Upper lobe of left lung (tissue), 6 donors: ENCODE measurements around the gene PTBP3. TPM values are rescaled to one million over a fixed set of nuclear protein-coding genes. Genes with fewer than 3 reads are reported as not detected.

Source experiments
- ATAC-seq, 2 donors: fragments of 200-7000 bp; cut with Tn5 transposase; one replicate each; pipeline ENCODE4 v1.9.1; 2022; ENCODE audit warnings: mild to moderate bottlenecking in 2 of 2, moderate library complexity in 2 of 2; ENCODE audit not compliant: low FRiP score in 2 of 2
- DNase-seq, 2 donors: peaks; one replicate each; pipeline ENCODE4 v3.0.0-alpha.2; 2019 to 2020
- H3K27ac ChIP-seq, 4 donors: fragments of 200-600 bp; sonication (generic); one replicate each; pipeline ENCODE4 v1.5.1; 2016 to 2019
- H3K27me3 ChIP-seq, 4 donors: fragments of 200-600 bp; sonication (generic); one replicate each; pipeline ENCODE4 v1.5.1; 2017 to 2019
- H3K36me3 ChIP-seq, 4 donors: fragments of 200-600 bp; sonication (generic); one replicate each; pipeline ENCODE4 v1.5.1; 2016 to 2019
- H3K4me1 ChIP-seq, 4 donors: fragments of 200-600 bp; sonication (generic); one replicate each; pipeline ENCODE4 v1.5.1; 2018 to 2019
- H3K4me3 ChIP-seq, 4 donors: fragments of 200-600 bp; sonication (generic); one replicate each; pipeline ENCODE4 v1.5.1; 2017 to 2019; ENCODE audit warnings: mild to moderate bottlenecking in 2 of 4, moderate library complexity in 1 of 4
- H3K9me3 ChIP-seq, 4 donors: fragments of 200-600 bp; sonication (generic); one replicate each; pipeline ENCODE4 v1.5.1; 2018 to 2019
- EP300 ChIP-seq, 4 donors: sonication (generic); formaldehyde crosslinking; IDR thresholded peaks; one replicate each; pipeline ENCODE4 v1.5.1; 2017; ENCODE audit warnings: antibody characterized with exemption in 4 of 4, control low read depth in 2 of 4
- POLR2A ChIP-seq, 4 donors: fragments of 450-650 bp; IDR thresholded peaks; one replicate each; pipeline ENCODE4 v1.5.1; 2016 to 2017; ENCODE audit warnings: antibody characterized with exemption in 4 of 4, mild to moderate bottlenecking in 2 of 4
- POLR2AphosphoS5 ChIP-seq, 2 donors: sonication (generic); formaldehyde crosslinking; IDR thresholded peaks; one replicate each; pipeline ENCODE4 v1.5.1; 2017; ENCODE audit warnings: antibody characterized with exemption in 2 of 2
- WGBS, 2 donors: methylation state at CpG; one replicate each; pipeline ENCODE4 v1.1.5; 2017 to 2018; 5-methylcytosine and 5-hydroxymethylcytosine counted together
- total RNA-seq, 6 donors: library from RNA; depleted of rRNA in 4 of 6; stranded (reverse); fragments of >200 nt in 4 of 6; gene quantifications; one replicate each; pipeline versions ENCODE4 v1.1.0 to v1.2.1, GENCODE V29; 2016 to 2021
- TF ChIP-seq, protein P1 (sequence below), 6 experiments: fragments of 450-650 bp in 4 of 6; fragments of 200-600 bp in 2 of 6; sonication (generic) in 2 of 6; IDR thresholded peaks; one replicate each; pipeline ENCODE4 v1.5.1; 2016 to 2019; ENCODE audit warnings: antibody characterized with exemption in 6 of 6
- donor health status: DM: no; HTN: no; CAD: no; lungs with moderate emphysema.
- donor health status: DM: no; HTN: yes; CAD: no; lungs with severe emphysema.

The PTBP3 gene
- total RNA-seq, 6 donors from 2014 or later = 34.6 to 88.5 (median 74.4) TPM

DNA sequence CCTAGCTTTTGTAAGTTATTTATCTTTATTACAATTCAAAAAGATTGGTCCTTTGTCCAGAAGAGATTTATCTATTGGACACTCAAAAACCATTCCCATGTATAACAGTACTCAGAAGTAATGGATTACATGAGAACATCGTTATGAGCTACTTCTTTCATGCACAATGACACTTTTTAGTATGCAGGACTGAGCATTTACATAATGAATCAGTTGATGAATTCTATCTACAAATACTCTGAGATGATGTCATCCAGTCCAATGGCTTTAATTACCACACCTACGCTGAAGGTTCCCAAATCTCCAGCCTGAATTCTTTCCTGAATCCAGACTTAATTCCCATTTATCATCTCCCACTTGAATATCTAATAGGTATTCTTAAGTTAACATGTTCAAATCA lies 75.3 kb downstream of the PTBP3 start:
- Histone ChIP-seq H3K9me3 (no peaks in the 10 kb centered on the region), H3K36me3 (peaks cover 0 to 13% (median 0%) of the 10 kb centered on the region in 4 donors), H3K27me3 (no peaks in the 10 kb centered on the region), H3K27ac (no peak overlapping the region), H3K4me3 (no peak overlapping the region), H3K4me1 (no peaks in the 10 kb centered on the region)
- DNase-seq (no peak), ATAC-seq (no peak)
- WGBS, 2 donors = 95 to 100% methylated on average over 2 of the region's 2 CpGs
- TF ChIP-seq POLR2AphosphoS5 (IDR thresholded peaks at IDR 0.05) = no peak
- TF ChIP-seq EP300 (IDR thresholded peaks at IDR 0.05) = no peak
- TF ChIP-seq POLR2A (IDR thresholded peaks at IDR 0.05) = no peak
- TF ChIP-seq, protein P1, sequence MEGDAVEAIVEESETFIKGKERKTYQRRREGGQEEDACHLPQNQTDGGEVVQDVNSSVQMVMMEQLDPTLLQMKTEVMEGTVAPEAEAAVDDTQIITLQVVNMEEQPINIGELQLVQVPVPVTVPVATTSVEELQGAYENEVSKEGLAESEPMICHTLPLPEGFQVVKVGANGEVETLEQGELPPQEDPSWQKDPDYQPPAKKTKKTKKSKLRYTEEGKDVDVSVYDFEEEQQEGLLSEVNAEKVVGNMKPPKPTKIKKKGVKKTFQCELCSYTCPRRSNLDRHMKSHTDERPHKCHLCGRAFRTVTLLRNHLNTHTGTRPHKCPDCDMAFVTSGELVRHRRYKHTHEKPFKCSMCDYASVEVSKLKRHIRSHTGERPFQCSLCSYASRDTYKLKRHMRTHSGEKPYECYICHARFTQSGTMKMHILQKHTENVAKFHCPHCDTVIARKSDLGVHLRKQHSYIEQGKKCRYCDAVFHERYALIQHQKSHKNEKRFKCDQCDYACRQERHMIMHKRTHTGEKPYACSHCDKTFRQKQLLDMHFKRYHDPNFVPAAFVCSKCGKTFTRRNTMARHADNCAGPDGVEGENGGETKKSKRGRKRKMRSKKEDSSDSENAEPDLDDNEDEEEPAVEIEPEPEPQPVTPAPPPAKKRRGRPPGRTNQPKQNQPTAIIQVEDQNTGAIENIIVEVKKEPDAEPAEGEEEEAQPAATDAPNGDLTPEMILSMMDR (IDR thresholded peaks at IDR 0.05) = no peak

DNA sequence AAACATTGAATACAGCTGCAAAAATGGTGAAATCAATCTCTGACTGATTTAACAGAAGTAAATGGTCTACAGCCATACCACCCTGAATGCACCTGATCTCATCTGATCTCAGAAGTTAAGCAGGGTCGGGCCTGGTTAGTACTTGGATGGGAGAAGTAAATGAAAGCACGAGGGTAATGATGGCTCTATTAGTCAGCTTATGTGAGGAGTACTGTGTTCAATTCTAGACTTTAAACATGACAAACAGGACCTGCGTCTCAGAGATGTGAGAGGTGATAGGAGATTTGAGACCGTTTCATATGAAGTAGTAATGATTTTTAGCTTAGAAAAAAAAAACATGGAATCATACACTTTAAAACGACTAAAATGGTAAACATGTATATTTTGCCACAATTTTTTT lies 81.2 kb downstream of the PTBP3 start:
- peaks cover 0 to 12% (median 9%) of the 10 kb centered on the region in 4 donors for H3K36me3 ChIP-seq
- TF ChIP-seq, protein P1 (IDR thresholded peaks at IDR 0.05) = no peak
- TF ChIP-seq EP300 (IDR thresholded peaks at IDR 0.05) (no peak), POLR2A (IDR thresholded peaks at IDR 0.05) (no peak), POLR2AphosphoS5 (IDR thresholded peaks at IDR 0.05) (no peak)
- no peak for DNase-seq
- H3K4me3 ChIP-seq = no peak overlapping the region
- no peaks in the 10 kb centered on the region for H3K27me3 ChIP-seq
- H3K27ac ChIP-seq = no peak overlapping the region
- ATAC-seq = no peak
- peaks cover 0 to 5% (median 0%) of the 10 kb centered on the region in 4 donors for H3K4me1 ChIP-seq
- H3K9me3 ChIP-seq = no peaks in the 10 kb centered on the region
- WGBS, 2 donors = 89 to 91% methylated on average over 5 of the region's 5 CpGs

DNA sequence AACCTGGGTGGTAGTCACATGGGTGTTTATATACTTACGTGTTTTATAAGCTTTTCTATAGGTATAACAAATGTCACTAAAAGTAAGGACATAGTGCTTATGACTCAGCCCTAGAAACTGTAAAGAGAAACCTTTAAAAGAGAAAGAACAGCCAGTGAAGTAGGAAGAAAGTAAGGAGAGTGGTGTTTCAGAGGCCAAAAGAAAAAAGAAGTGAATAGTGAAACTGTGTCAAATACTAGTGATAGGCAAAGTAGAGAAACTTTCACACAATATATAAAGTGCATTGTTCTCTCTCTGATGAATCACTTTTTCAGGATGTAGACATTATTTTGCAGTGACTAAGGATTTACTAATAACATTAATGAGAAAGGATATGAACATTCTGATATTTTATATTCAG lies 84.1 kb downstream of the PTBP3 start:
- ATAC-seq = no peak
- WGBS, 2 donors = 91 to 97% methylated on average over 1 of the region's 1 CpG

DNA sequence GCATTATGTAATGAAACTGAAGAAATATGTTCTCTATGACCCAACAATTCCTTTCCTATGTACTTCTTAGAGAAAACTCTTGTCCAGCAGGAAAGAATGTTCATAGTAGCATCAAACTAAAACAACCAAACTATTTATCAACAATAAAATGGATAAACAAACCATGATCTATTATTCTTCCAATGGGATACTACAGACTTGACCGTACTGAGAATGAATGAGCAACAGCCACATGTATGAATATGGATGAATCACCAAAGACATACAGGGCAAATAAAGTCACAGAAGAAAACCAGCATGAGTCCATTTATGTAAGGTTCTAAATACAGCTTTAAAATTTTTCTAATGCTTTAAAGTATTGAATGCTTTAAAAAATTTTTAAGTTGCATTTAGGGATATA lies 84.7 kb downstream of the PTBP3 start:
- no peaks in the 10 kb centered on the region for H3K9me3 ChIP-seq
- peaks cover 0 to 5% (median 0%) of the 10 kb centered on the region in 4 donors for H3K4me1 ChIP-seq
- no peak overlapping the region for H3K4me3 ChIP-seq
- H3K27ac ChIP-seq = no peak overlapping the region
- 79 to 80% methylated on average over 1 of the region's 1 CpG for WGBS, 2 donors
- ATAC-seq = no peak
- peaks cover 0 to 15% (median 9%) of the 10 kb centered on the region in 4 donors for H3K36me3 ChIP-seq
- H3K27me3 ChIP-seq = no peaks in the 10 kb centered on the region
- TF ChIP-seq, protein P1 (IDR thresholded peaks at IDR 0.05) = no peak
- TF ChIP-seq POLR2A (IDR thresholded peaks at IDR 0.05) (no peak), POLR2AphosphoS5 (IDR thresholded peaks at IDR 0.05) (no peak), EP300 (IDR thresholded peaks at IDR 0.05) (no peak)
- DNase-seq = no peak

More for the DNA sequence above, 84.1 kb downstream of the PTBP3 start:
- no peaks in the 10 kb centered on the region for H3K27me3 ChIP-seq
- DNase-seq = no peak
- no peak overlapping the region for H3K27ac ChIP-seq
- H3K36me3 ChIP-seq = peaks cover 0 to 15% (median 9%) of the 10 kb centered on the region in 4 donors
- H3K4me3 ChIP-seq = no peak overlapping the region
- peaks cover 0 to 5% (median 0%) of the 10 kb centered on the region in 4 donors for H3K4me1 ChIP-seq
- TF ChIP-seq EP300 (IDR thresholded peaks at IDR 0.05) = no peak
- TF ChIP-seq, protein P1 (IDR thresholded peaks at IDR 0.05) = no peak
- TF ChIP-seq POLR2A (IDR thresholded peaks at IDR 0.05) = no peak
- no peak for TF ChIP-seq POLR2AphosphoS5 (IDR thresholded peaks at IDR 0.05)
- no peaks in the 10 kb centered on the region for H3K9me3 ChIP-seq

DNA sequence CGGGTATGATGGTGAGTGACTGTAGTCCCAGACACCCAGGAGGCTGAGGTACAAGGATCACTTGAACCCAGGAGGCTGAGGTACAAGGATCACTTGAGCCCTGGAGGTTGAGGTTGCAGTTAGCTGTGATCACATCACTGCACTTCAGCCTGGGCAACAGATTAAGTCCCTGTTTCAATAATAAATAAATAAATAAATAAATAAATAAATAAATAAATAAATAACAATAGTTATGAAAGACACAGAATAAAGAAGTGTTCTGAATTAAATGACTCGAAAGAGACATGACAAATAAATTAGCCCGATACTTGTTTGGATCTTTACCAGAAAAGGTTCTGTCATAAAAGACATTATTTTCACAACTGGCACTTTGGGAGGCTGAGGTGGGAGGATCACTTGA lies 86.3 kb downstream of the PTBP3 start:
- DNase-seq (no peak), ATAC-seq (no peak)
- no peaks in the 10 kb centered on the region for H3K27me3 ChIP-seq
- TF ChIP-seq POLR2A (IDR thresholded peaks at IDR 0.05) = no peak
- no peak for TF ChIP-seq POLR2AphosphoS5 (IDR thresholded peaks at IDR 0.05)
- TF ChIP-seq, protein P1 (IDR thresholded peaks at IDR 0.05) = no peak
- no peak for TF ChIP-seq EP300 (IDR thresholded peaks at IDR 0.05)
- WGBS, 2 donors = 95 to 100% methylated on average over 3 of the region's 3 CpGs
- peaks cover 0 to 14% (median 9%) of the 10 kb centered on the region in 4 donors for H3K36me3 ChIP-seq
- H3K27ac ChIP-seq = no peak overlapping the region
- H3K9me3 ChIP-seq = no peaks in the 10 kb centered on the region
- peaks cover 0 to 5% (median 0%) of the 10 kb centered on the region in 4 donors for H3K4me1 ChIP-seq
- no peak overlapping the region for H3K4me3 ChIP-seq
